Sigmoid colon (tissue), 4 donors: Measurements from ENCODE around the gene C19orf25.

Source experiments
- CTCF ChIP-seq, 4 experiments: fragments of 450-650 bp in 3 of 4; fragments of 200-600 bp in 1 of 4; IDR thresholded peaks; one replicate each; pipeline ENCODE4 v1.5.1; 2016 to 2019; ENCODE audit warnings: antibody characterized with exemption in 4 of 4, mild to moderate bottlenecking in 3 of 4, moderate library complexity in 2 of 4
- EP300 ChIP-seq, 4 donors: sonication (generic); formaldehyde crosslinking; IDR thresholded peaks; one replicate each; pipeline ENCODE4 v1.6.1; 2017; ENCODE audit warnings: antibody characterized with exemption in 4 of 4
- POLR2A ChIP-seq, 2 donors: fragments of 450-650 bp; IDR thresholded peaks; one replicate each; pipeline ENCODE4 v1.6.1; 2016; ENCODE audit warnings: antibody characterized with exemption in 2 of 2, mild to moderate bottlenecking in 2 of 2, moderate library complexity in 2 of 2
- POLR2AphosphoS5 ChIP-seq, 4 donors: sonication (generic); formaldehyde crosslinking; IDR thresholded peaks; one replicate each; pipeline ENCODE4 v1.6.1; 2017; ENCODE audit warnings: antibody characterized with exemption in 4 of 4

DNA sequence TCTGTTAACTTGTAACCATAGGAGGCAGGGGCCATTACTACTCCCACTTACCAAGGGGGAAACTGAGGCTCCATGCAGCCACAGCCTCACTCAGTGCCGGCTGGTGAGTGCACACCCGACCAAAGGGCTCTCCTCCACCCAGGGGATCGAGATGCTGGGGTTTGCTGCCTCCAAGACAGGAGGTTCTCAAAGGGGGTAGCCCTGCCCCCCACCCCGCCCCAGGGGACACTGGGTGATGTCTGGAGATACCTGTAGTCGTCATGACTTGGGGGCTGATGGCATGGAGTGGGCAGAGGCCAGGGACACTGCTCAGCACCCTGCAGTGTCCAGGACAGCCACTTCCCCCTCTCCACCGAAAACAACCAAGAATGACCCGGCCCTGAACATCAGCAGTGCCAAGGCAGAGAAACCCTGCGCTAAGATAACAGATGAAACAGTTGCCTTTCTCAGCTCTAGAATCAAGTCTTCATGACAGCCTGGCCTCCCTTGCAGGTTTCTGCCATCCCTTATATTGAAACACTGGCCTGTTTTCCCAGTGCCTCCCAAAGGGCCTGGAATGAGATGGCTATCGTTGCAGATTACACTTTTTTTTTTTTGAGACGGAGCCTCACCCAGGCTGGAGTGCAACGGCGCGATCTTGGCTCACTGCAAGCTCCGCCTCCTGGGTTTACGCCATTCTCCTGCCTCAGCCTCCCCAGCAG lies 15.2 kb upstream of the C19orf25 start:
- TF ChIP-seq EP300 (IDR thresholded peaks at IDR 0.05) (no peak), CTCF (IDR thresholded peaks at IDR 0.05) (no peak), POLR2A (IDR thresholded peaks at IDR 0.05) (no peak), POLR2AphosphoS5 (IDR thresholded peaks at IDR 0.05) (no peak)
